COLO668 (cell line): ENCODE results near the gene NEFH.
"Not testable (repeated sequence)": the region's sequence is repeated elsewhere in the genome, so short reads cannot be mapped to it uniquely, and the experiment has no call there.

Experiments
- DNase-seq: peaks from one replicate; lab custom pipeline; 2025; ENCODE audit not compliant: unreplicated experiment; lab: John Stamatoyannopoulos, UW

NEFH gene

DNA sequence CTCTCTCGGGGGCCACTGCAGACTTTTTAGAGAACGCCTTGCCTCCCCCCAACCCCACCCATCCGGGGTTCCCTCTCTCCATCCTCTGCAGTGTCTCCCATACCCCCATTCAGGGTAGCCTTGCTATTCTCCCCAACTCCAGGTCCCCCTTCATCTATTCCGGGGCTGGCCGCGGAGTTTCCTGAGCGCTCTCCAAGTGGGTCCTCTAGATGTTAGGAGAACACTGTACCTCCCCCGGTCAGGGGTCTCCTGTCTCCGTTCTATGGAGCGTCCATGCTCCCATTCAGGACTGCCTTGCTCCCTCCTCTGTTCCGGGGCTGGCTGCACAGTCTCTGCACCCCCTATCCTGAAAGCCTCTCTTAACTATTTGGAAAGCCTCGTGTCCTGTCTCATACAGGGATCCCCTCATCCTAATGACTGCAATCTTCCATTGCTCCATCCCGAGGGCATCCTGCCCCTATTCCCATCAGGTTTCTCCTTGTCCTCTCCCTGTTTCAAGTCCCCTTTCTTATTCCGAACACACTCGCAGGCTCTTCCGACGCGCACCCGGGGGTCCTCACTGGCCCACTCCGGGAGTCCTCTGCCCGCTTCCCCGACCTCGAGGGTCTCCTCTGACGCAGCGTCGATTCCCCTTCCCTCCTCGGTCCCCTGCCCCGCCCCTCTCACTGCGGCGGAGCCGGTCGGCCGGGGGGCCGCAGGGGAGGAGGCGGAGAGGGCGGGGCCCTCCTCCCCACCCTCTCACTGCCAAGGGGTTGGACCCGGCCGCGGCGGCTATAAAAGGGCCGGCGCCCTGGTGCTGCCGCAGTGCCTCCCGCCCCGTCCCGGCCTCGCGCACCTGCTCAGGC is at the start of gene NEFH:
NEFH (plus strand) TSS at position 802 of the 845 bp plus-strand sequence. CDS start 45 bp downstream, outside the sequence.
- peak; percentile 70 for DNase-seq

DNA sequence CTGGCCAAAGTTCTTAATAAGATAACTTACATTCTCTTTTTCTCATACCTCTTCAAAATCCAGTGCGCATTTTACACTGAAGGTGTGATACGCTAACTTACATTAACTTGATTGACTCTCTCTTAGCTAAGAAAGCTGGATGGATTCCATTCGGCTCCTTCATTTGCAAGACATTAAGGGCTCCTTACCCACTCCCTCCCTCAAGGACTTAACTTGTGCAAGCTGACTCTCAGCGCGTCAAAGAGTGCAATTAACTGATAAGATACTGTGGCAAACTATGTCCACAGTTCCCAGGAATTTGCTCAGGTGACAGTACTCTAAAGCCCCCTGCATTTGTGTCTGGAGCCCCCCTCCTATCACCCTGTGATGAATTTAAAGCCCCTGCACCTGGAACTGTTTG is 48.0 kb upstream of the NEFH start:
- DNase-seq, result no peak

GRCh38 chr22:29433856-29434255 is 46.2 kb upstream of the NEFH start:
- no peak for DNase-seq

GRCh38 chr22:29434288-29434687 is 45.7 kb upstream of the NEFH start:
- DNase-seq, result no peak

- no peak for DNase-seq
These were observed 44.5 kb upstream of the NEFH start for GRCh38 chr22:29435236-29436136.

GRCh38 chr22:29438283-29438682 is 41.7 kb upstream of the NEFH start, which contains the start of gene RFPL1:
TSS of gene RFPL1 (plus strand) at chr22:29438583.
- not testable (repeated sequence) for DNase-seq

- no peak for DNase-seq
These were observed 37.0 kb upstream of the NEFH start for GRCh38 chr22:29442976-29443375.

DNA sequence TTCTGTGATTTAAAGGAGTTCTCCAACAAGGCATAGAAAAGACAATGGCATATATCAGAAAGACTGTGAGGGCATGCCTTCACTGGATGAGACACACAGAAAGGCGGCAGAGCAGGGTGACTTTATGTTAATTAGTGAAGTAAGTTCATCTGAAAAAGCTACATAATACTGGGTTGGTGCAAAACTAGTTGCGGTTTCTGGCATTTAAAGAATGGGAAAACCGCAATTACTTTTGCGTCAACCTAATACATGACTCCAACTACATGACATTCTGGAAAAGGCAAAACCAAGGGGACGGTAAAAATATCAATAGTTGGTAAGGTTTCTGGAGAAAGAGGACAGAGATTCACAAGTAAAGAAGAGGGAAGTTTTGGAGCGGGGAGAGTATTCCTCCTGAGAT is 36.6 kb upstream of the NEFH start:
- no peak for DNase-seq

GRCh38 chr22:29443861-29444792 is 35.9 kb upstream of the NEFH start:
- no peak for DNase-seq

DNA sequence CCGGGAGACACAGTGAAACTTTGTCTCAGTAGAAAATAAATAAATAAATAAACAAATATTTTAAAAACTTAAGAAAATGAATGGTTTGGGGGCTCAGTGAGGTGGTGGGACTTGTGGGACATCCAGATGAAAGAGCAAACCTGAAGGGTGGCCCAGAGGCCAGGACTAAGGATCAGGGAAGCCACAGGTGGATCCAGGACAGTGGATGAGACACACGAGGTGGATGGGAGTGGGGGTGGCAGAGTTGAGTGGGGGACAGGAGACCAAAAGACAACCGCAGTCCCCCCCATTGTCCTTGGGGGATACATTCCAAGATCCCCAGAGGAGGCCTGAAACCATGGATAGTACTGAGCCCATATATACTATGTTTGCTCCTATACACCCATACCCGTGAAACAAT is 34.5 kb upstream of the NEFH start:
- DNase-seq, result no peak

DNA sequence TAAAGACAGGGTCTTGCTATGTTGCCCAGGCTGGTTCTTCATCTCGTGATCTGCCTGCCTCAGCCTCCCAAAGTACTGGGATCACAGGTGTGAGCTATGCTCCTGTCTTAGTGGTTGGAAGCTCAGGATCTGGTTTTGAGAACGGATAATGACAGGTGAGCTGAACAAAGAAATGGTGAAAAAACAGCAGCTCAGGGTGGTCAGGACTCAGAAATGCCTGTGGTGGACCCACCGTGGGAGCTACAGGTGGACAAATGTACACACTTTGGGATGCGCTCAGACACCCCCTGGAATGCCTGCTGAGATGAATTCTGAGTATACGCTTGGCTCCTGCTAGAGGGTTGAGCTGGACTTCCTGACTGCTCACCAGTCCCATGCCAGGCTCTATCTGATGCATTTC is 32.1 kb upstream of the NEFH start:
- DNase-seq, result no peak

DNA sequence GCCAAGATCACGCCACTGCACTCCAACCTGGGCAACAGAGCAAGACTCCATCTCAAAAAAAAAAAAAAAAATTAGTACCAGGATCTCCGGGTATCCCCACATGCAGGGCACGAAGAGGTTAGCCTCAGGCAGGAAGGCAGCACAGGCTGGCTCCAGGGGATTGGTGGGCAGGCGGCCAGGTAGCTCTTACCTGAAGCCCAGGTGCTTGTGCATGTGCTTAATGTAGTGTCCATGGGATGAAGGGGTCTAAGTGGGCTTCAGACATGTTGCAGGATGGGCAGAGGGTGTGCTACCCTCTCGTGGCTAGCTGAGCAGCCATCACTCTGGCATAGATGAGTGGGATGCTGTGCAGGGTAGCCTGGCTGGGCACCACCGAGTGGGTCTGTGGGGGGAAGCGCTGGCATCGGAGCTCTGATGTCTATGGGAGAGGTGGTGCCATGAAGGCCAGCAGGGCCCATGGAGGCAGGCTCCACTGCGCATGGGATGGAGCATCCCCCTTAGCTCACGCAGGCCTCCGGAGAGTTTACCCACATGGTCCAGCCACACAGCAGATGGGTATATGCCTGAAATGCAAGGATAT is 30.6 kb upstream of the NEFH start:
- DNase-seq, result no peak

- DNase-seq, result no peak
These were observed 29.8 kb upstream of the NEFH start for GRCh38 chr22:29450222-29450621.

GRCh38 chr22:29451863-29452262 is 28.2 kb upstream of the NEFH start:
- DNase-seq, result no peak

- no peak for DNase-seq
These were observed 25.7 kb upstream of the NEFH start for GRCh38 chr22:29454276-29454675.

GRCh38 chr22:29456211-29456671 is 23.8 kb upstream of the NEFH start:
- no peak for DNase-seq

- peak; percentile 26 for DNase-seq
These were observed 22.3 kb upstream of the NEFH start for GRCh38 chr22:29457730-29458129.

GRCh38 chr22:29458551-29458950 is 21.5 kb upstream of the NEFH start:
- no peak for DNase-seq

GRCh38 chr22:29459773-29460172 is 20.2 kb upstream of the NEFH start:
- DNase-seq, result no peak

- no peak for DNase-seq
These were observed 18.8 kb upstream of the NEFH start for GRCh38 chr22:29461263-29461662.
